Measurements from ENCODE around the gene ATG2A.
A peak's percentile ranks its signal among the peaks of the same experiment; 100 is the strongest.

ATG2A gene

DNA sequence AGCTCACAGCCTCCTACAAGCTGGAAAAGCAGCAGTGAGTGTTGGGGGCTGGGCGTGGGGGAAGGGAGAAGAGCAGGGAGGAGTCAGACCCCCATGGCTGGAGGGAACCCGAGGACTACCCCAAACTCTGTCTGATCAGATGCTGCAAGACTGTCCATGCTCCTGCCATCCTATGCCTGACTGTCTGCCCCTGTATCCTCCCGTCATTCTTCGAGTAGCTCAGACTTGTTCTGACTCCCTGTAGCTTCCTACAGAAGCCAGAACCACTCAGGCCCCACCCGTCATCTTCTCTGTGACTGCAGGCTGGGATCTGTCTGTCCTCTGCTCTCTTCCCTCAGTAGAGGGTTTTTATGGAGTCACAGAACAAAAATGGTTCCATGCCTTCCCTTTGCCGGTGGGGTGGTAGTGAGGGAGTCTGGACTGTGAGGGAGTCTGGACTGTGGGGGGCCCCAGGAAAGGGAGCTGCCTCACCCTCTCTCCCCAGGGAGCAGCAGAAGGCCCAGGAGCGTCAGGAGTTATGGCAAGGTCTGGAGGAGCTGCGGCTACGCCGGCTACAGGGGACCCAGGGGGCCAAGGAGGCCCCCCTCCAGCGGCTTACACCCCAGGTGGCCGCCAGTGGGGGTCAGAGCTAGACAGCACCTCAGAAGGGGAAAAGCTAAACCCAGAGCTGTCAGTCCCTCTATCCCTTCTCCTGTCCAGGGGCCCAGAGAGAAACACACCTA is 16.4 kb upstream of the ATG2A start:
- TF ChIP-seq CTCF (IDR thresholded peaks at IDR 0.05; ENCODE audit: extremely low read depth, insufficient read depth, missing control alignments) = no peak
- DNase-seq (ENCODE audit: low spot score) = no peak
- in situ Hi-C loops (cut with MboI; ENCODE audit: low pct_unique_long_range_greater_than_20kb, low sequenced_read_pairs, unreplicated experiment) = no loop called here

GRCh38 chr11:64932324-64932723 is 15.3 kb upstream of the ATG2A start:
- in situ Hi-C loops (cut with MboI; ENCODE audit: low pct_unique_long_range_greater_than_20kb, low sequenced_read_pairs, unreplicated experiment) = no loop called here

GRCh38 chr11:64931290-64931689 is 14.3 kb upstream of the ATG2A start:
- DNase-seq (ENCODE audit: low spot score) = no peak
- no peak for TF ChIP-seq CTCF (IDR thresholded peaks at IDR 0.05; ENCODE audit: extremely low read depth, insufficient read depth, missing control alignments)
- in situ Hi-C loops (cut with MboI; ENCODE audit: low pct_unique_long_range_greater_than_20kb, low sequenced_read_pairs, unreplicated experiment) = no loop called here

More at GRCh38 chr11:64932324-64932723, 15.3 kb upstream of the ATG2A start:
- DNase-seq (ENCODE audit: low spot score) = no peak
- no peak for TF ChIP-seq CTCF (IDR thresholded peaks at IDR 0.05; ENCODE audit: extremely low read depth, insufficient read depth, missing control alignments)

- no peak for DNase-seq (ENCODE audit: low spot score)
- in situ Hi-C loops (cut with MboI; ENCODE audit: low pct_unique_long_range_greater_than_20kb, low sequenced_read_pairs, unreplicated experiment) = no loop called here
- no peak for TF ChIP-seq CTCF (IDR thresholded peaks at IDR 0.05; ENCODE audit: extremely low read depth, insufficient read depth, missing control alignments)
Measured at GRCh38 chr11:64930340-64930739, 13.3 kb upstream of the ATG2A start.

- in situ Hi-C loops (cut with MboI; ENCODE audit: low pct_unique_long_range_greater_than_20kb, low sequenced_read_pairs, unreplicated experiment) = no loop called here
- no peak for DNase-seq (ENCODE audit: low spot score)
- TF ChIP-seq CTCF (IDR thresholded peaks at IDR 0.05; ENCODE audit: extremely low read depth, insufficient read depth, missing control alignments) = no peak
Measured at GRCh38 chr11:64929625-64930024, 12.6 kb upstream of the ATG2A start.

GRCh38 chr11:64928957-64929356 is 11.9 kb upstream of the ATG2A start:
- in situ Hi-C loops (cut with MboI; ENCODE audit: low pct_unique_long_range_greater_than_20kb, low sequenced_read_pairs, unreplicated experiment) = no loop called here
- peak; percentile 12 for DNase-seq (ENCODE audit: low spot score)
- no peak for TF ChIP-seq CTCF (IDR thresholded peaks at IDR 0.05; ENCODE audit: extremely low read depth, insufficient read depth, missing control alignments)
